ENCODE results near the gene SLC10A1. TPM values are rescaled to one million over a fixed set of nuclear protein-coding genes. Genes with fewer than 3 reads are reported as not detected.

SLC10A1 gene
- total and polyA plus RNA-seq, 2 of the 8 experiments (the other 6 are each of a cell fraction or from before 2014, with no cell fraction given): not detected

DNA sequence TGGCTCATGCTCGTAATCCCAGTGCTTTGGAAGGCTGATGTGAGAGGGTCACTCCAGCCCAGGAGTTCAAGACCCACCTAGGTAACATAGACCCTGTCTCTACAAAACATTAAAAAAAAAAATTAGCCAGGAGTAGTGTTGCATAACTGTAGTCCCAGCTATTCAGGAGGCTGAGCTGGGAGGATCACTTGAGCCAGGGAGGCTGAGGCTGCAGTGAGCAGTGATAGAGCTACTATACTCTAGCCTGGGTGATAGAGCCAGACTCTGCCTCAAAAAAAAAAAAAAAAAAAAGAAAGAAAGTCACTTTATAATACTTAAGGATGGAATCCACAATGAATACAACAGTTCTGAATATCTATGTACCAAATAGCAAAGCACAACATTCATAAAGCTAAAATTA is 10.2 kb upstream of the SLC10A1 start:
- no peak overlapping the region for H3K4ac ChIP-seq (replicated peaks; ENCODE audit: insufficient read length, low read depth, low read length)
- FAIRE-seq (no peak), DNase-seq (ENCODE audit: low read depth in 1 of 2, low spot score in 2 of 2) (no peak)
- no peak overlapping the region for H3K9ac ChIP-seq (replicated peaks in 1 of 4; ENCODE audit: extremely low read depth in 1 of 4, low read depth in 3 of 4, low read length in 3 of 4)
- POLR2A ChIA-PET (ENCODE audit: partially characterized antibody): interaction anchor here (0.7 to 0.9 kb wide), 3 partner anchors 39 to 221 kb away, joined by 3 to 4 read pairs (median 3); partner anchors contain the start of gene SRSF5
- no peak overlapping the region for H2BK120ac ChIP-seq (replicated peaks; ENCODE audit: low read depth, low read length)
- H3K27me3 ChIP-seq (replicated peaks in 1 of 4; ENCODE audit: control insufficient read depth in 3 of 4, extremely low read depth in 1 of 4, insufficient read depth in 3 of 4, low read length in 3 of 4): no peaks in the 10 kb centered on the region
- no peaks in the 10 kb centered on the region for H3K79me1 ChIP-seq (ENCODE audit: low read depth, low read length)
- H2AK5ac ChIP-seq (ENCODE audit: low read depth, low read length): no peak overlapping the region
- CTCF ChIA-PET (ENCODE audit: partially characterized antibody): interaction anchor here (1.0 to 3.6 kb wide), 3 partner anchors 34 to 233 kb away, joined by 4 to 17 read pairs (median 8); partner anchors contain the start of gene CCDC177
- H3K4me2 ChIP-seq (ENCODE audit: insufficient read depth in 1 of 2, low read depth in 2 of 2, low read length in 2 of 2): no peak overlapping the region
- H3K4me1 ChIP-seq (replicated peaks in 1 of 4; ENCODE audit: control insufficient read depth in 3 of 4, insufficient read depth in 4 of 4, low read length in 3 of 4): peaks cover 0 to 4% (median 0%) of the 10 kb centered on the region in 4 experiments; a peak in 1 of 7 replicates
- no peak overlapping the region for H2BK12ac ChIP-seq (ENCODE audit: low read depth, low read length)
- no peaks in the 10 kb centered on the region for H4K20me1 ChIP-seq (replicated peaks in 1 of 2; ENCODE audit: control insufficient read depth in 1 of 2, insufficient read depth in 2 of 2, low read length in 2 of 2)
- no peak overlapping the region for H2BK5ac ChIP-seq (ENCODE audit: low read depth, low read length)
- no peak overlapping the region for H2BK20ac ChIP-seq (ENCODE audit: low read length)
- no peak overlapping the region for H3K56ac ChIP-seq (replicated peaks; ENCODE audit: insufficient read length, low read depth, low read length)
- no peaks in the 10 kb centered on the region for H3K23me2 ChIP-seq (ENCODE audit: low read depth, low read length)
- H3K4me3 ChIP-seq (ENCODE audit: extremely low read depth in 1 of 4, insufficient read depth in 2 of 4, low read depth in 3 of 4, low read length in 4 of 4): no peak overlapping the region
- no peak overlapping the region for H2BK15ac ChIP-seq (ENCODE audit: low read length)
- H3K9me3 ChIP-seq (ENCODE audit: insufficient read depth in 2 of 2, low read depth in 1 of 2, low read length in 1 of 2): no peaks in the 10 kb centered on the region
- H4K5ac ChIP-seq (ENCODE audit: insufficient read length, low read depth, low read length): no peak overlapping the region
- H3K36me3 ChIP-seq (ENCODE audit: control insufficient read depth in 2 of 4, insufficient read depth in 4 of 4, low read length in 3 of 4): no peaks in the 10 kb centered on the region
- no peak overlapping the region for H3K23ac ChIP-seq (ENCODE audit: insufficient read length)
- no peak overlapping the region for H4K8ac ChIP-seq (ENCODE audit: extremely low read depth, insufficient read depth, low read length)
- H2AFZ ChIP-seq (ENCODE audit: low read length): no peak overlapping the region
- no peak overlapping the region for H3K14ac ChIP-seq (ENCODE audit: insufficient read length)
- H4K91ac ChIP-seq (replicated peaks; ENCODE audit: insufficient read length, low read length): no peak overlapping the region
- 100% methylated on average over 1 of the region's 1 CpG; no CpG with 5 or more reads in 1 of the 2 experiments for WGBS, 2 experiments (ENCODE audit: extremely low coverage in 1 of 2, insufficient coverage in 1 of 2, insufficient read length in 1 of 2, insufficient replicate concordance in 2 of 2, low coverage in 1 of 2, low lambda C conversion rate in 2 of 2, missing lambda C conversion rate in 1 of 2)
- no peak overlapping the region for H3K27ac ChIP-seq (ENCODE audit: low read depth, low read length)
- H3K18ac ChIP-seq (ENCODE audit: extremely low read depth, low read length): no peak overlapping the region
- no peaks in the 10 kb centered on the region for H3K79me2 ChIP-seq (ENCODE audit: control insufficient read depth in 1 of 2, insufficient read depth in 2 of 2, low read length in 2 of 2)
- TF ChIP-seq SRF (IDR thresholded peaks at IDR 0.05; ENCODE audit: low read depth, low read length) (no peak), TBP (IDR thresholded peaks at IDR 0.05; ENCODE audit: low read depth, low read length) (no peak), CEBPB (IDR thresholded peaks at IDR 0.05; ENCODE audit: low read depth, low read length) (no peak)

All from H1 (cell line).